GM20000 (cell line): ENCODE data around the gene PAFAH1B1.

ENCODE experiments used
- DNase-seq: peaks from one replicate; pipeline ENCODE4 v3.0.0; 2012; ENCODE audit warnings: low spot score
- TF ChIP-seq, protein P1 (sequence below): IDR thresholded peaks from 2 replicates; pipeline ENCODE4 v1.5.1; 2012; ENCODE audit warnings: mild to moderate bottlenecking, control low read depth; ENCODE audit errors: extremely low read depth, missing control alignments

The PAFAH1B1 gene

DNA sequence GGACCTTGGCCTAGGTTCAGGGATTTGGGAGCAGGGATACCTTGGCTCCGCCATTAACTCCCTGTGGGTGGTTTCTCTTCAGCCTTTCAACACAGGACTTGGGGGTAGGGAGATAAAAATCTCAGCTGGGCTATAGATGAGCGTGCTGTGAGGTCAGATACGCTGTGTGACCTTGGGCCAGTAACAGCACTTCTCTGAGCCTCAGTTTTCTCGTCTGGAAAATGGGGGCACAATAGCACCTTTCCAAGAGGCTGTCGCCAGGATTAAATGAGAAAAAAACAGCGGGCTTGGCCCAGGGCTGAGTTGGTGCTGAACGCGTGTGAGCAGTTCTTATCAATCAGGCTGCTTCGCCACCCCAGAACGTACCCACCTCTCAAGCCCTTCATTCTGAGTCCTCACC, 138.4 kb downstream of the PAFAH1B1 start:
- TF ChIP-seq, protein P1, sequence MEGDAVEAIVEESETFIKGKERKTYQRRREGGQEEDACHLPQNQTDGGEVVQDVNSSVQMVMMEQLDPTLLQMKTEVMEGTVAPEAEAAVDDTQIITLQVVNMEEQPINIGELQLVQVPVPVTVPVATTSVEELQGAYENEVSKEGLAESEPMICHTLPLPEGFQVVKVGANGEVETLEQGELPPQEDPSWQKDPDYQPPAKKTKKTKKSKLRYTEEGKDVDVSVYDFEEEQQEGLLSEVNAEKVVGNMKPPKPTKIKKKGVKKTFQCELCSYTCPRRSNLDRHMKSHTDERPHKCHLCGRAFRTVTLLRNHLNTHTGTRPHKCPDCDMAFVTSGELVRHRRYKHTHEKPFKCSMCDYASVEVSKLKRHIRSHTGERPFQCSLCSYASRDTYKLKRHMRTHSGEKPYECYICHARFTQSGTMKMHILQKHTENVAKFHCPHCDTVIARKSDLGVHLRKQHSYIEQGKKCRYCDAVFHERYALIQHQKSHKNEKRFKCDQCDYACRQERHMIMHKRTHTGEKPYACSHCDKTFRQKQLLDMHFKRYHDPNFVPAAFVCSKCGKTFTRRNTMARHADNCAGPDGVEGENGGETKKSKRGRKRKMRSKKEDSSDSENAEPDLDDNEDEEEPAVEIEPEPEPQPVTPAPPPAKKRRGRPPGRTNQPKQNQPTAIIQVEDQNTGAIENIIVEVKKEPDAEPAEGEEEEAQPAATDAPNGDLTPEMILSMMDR: no peak
- no peak for DNase-seq

DNA sequence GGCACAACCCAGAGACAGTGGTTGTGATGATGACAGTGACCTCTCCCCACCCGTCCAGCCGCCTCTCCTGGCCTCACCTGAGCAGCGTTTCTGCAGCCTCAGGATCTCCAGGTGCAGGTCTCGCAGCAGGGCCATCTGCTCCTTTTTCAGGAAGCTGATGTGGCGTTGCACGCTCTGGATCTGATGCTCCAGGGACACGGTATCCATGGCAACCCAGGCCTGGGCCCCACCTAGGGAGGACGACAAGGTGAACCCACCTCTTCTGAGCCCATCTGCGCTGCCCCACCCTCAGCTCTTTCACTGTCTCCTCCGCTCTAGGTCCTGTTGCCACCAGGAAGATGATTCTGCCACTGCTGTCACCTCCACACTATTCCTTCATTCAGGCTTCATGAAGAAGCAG, 141.5 kb downstream of the PAFAH1B1 start:
- no peak for DNase-seq
- TF ChIP-seq, protein P1: no peak
